GM19452 (cell line): ENCODE results near the gene RAB11FIP5.
"Not testable (repeated sequence)": the region's sequence is repeated elsewhere in the genome, so short reads cannot be mapped to it uniquely, and the experiment has no call there.

Experiments
- ATAC-seq: cut with Tn5 transposase; IDR thresholded peaks from one replicate; pipeline ENCODE4 v1.9.1; 2021; ENCODE audit not compliant: unreplicated experiment

Gene RAB11FIP5

DNA sequence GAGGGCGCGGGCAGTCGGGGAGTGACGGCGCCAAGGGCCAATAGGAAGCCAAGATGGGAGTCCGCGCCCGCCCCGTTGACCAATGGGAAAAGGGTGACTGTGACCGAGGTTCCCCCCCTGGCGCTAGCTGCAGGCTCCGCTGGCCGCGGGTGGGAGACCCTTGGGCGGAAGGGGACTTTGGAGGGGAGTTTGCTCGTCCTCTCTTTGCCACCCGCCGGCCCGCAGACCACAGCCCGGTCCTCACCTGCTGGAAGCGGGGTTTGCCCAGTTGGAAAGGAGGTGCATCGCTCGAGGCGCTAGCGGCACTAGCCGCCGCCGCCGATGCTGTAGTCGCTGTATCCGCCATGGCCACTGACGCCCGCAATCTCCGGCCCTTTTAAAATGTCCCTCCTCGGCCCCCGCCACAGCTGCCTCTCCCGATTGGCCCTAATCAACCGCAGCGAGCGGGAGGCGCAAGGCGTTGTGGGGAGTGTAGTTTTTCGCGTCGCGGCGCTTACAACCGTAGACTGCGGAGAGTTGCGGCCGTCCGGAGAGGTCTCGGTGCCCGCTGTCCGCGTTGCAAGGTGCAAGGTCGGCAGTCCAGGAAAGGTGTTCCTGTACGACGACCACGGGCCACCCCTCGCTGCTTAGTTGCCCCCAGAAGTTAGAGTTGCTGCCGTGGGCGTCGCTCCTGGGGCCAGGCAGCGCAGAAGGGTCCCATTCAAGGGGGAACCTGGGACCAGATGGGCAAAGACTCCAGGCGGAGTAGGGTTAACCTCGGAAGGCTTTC lies 41.2 kb downstream of the RAB11FIP5 start, which contains the start of gene SFXN5:
Gene SFXN5 (minus strand): TSS at position 353 of the 769 bp plus-strand sequence. CDS start 7 bp downstream, at position 346.
- peak; percentile 95 for ATAC-seq

- peak; percentile 22 for ATAC-seq
Measured at GRCh38 chr2:73070643-73071359, 41.9 kb downstream of the RAB11FIP5 start.

DNA sequence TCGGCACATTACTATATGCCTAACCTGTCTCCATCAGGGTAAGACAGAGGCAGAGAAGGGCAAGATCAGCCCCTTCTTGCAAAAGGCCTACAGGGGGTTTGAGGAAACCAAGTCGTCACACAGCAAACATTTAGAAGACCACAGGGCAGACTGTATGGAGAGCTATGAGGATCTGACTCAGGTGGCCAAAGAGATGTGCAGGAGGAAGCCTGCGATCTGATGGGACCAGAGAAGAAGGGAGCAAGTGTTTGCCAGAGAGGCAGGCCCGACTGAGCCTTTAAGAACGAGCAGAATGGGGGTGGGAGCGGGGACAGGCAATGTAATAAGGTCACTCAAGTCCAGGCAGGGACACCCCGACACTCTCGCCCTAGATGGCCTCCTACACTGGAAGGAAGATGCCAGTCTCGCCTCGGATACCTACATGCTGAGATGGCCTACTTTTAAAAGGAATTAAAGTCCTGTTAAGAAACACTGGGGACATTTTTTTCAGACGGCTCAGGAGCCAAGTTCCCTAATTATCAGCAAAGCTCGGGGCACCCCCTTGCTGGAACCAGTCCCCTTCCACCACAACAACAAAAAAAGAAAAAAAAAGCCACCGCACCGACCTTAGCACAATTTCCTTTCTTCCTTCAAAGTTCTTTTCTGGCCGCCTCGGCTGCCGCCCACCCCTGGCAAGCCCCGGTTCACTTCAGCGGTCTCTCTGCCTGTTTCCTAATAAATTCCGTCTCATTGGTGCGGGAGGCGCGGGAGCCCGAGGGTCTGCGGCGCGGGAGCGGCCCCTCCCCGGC lies 42.7 kb downstream of the RAB11FIP5 start:
- no peak for ATAC-seq

DNA sequence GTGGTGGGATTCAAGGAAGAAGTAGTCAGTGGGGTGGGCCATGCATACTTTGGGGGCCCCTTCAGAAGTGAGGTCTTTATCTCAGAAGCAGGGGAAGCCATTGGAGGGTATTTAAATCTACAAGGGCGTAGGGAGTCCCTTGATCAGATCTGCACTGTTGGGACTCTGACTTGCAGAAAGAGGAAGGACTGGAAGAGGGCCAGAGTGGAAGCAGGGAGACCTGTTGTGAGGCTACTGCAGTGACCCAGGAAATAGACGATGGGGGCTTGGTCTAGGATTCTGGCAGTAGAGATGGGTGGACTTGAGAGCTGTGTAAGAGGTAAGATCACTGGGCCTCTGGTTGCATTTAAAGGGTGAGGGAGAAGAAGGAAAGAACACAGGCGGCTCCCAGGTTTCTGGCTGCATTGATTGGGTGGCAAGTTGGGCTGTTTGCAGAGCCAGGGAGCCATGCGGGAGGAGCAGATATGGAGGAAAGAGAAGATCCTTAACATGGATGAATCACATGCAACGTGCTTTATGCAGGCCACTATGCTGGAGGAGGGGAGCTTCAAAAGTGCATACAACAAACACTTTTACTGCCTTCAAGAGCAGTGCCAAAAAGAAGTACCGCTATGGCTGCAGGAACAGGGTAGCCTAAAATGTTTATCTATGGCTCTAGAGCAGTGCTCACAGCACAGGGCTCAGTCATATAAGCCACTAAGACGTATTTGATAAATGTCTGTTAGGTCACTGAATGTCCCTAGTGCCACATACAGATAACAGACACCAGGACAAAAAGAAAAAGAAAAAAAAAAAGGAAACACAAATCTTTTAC lies 43.5 kb downstream of the RAB11FIP5 start:
- ATAC-seq: no peak

GRCh38 chr2:73068147-73068546 lies 44.6 kb downstream of the RAB11FIP5 start:
- no peak for ATAC-seq

GRCh38 chr2:73067043-73067442 lies 45.7 kb downstream of the RAB11FIP5 start:
- no peak for ATAC-seq

GRCh38 chr2:73065070-73065469 lies 47.7 kb downstream of the RAB11FIP5 start:
- ATAC-seq: not testable (repeated sequence)

DNA sequence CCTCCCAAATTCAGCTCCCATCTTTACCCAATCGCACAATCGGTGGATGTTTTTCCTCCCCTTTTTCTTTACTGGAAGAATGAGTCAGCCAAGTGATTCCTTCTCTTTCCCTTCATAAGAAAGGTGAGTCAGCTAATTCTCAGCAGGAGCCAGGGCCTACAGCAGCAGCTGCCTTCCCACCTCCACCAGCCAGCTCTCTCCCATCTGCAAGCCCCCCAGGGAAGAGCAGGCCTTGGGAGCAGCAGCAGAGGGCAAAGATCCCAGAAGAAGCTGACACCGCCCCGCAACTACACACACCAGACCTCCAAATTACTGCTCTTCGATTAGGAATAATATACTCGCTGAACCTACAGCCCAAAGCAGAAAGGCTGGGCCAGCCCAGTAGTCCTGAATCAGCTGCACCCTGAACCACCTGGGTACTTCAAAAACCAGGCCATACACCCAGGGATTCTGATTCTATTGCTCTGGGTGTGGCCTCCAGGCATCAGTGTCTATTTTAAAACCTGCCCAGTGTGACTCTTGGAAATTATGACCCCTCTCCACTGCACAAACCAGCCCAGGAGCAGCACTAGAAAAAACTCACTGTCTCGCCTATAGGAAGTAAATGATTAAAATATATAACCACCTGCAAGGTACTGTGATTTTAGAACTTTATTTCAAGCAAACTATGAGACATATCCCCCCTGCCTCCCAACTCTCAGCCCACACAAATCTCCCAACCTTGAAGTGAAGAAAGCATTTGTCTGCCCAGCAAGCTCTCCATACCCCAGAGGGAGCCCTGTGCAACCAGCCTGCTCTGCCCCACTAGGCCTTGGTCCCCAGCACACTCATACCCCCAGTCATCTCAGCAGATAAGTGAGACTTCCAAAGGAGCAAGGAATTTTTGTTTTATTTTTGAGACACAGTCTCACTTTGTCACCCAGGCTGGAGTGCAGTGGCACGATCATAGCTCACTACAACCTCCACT lies 48.6 kb downstream of the RAB11FIP5 start:
- ATAC-seq: no peak

DNA sequence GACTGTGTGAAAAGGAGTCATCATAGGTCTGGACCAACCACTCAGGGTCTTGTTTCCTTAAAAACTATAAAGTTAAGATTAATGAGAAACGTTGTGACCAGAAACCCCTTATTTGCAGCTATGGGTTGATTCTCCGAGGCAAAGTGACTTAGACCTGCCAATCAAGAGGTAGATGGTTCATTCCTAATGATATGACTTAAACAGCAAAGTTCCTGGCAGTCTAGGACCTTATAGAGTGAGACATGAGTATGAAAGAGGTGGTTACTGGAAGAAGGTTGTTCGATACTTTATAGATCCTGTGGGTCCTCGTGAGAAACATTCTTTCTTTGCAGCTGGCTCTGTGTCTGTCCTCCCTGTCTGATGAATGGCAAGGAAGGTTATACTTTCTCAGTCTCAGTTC lies 49.3 kb downstream of the RAB11FIP5 start:
- no peak for ATAC-seq

DNA sequence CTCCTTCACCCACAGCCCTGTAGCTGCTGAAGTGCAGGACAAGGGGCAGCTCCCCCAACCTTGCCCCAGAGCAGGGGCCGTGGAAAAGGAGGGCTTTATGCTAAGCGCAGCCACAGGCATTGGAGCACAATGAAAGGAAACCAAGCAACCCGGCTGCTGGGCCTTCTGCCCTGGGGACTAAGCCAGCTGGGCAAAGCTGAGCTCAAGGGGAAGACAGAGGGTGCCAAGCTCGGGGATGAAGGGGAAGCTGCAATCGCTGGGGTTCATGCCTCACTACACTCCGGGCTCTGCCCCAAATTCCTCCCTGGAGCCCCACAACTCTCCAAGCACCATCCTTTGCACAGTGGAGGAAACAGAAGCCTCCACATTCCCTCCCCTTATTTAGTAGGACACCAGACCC lies 53.6 kb downstream of the RAB11FIP5 start:
- ATAC-seq: no peak

DNA sequence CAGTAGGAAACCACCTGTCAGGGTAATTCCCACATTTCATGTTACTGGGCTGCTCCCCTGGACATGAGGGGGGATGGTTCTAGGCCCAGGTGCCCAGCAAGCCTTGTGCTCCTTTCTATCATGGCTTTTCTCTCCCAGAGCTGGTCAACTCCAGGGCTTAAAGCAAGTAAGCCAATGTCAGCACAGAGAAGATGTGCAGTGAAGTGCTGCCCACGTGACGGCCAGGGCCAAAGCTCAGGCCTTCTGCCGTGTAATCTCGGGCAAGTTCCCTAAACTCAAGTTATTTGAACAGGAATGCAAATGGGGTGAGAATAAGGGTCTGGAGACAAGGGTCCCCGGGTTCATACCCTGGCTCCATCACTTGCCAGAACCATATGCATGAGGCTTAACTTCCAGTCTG lies 57.8 kb downstream of the RAB11FIP5 start:
- ATAC-seq: no peak

- ATAC-seq: no peak
Measured at GRCh38 chr2:73053316-73054114, 59.2 kb downstream of the RAB11FIP5 start.

GRCh38 chr2:73050121-73050545 lies 62.6 kb downstream of the RAB11FIP5 start:
- ATAC-seq: no peak

DNA sequence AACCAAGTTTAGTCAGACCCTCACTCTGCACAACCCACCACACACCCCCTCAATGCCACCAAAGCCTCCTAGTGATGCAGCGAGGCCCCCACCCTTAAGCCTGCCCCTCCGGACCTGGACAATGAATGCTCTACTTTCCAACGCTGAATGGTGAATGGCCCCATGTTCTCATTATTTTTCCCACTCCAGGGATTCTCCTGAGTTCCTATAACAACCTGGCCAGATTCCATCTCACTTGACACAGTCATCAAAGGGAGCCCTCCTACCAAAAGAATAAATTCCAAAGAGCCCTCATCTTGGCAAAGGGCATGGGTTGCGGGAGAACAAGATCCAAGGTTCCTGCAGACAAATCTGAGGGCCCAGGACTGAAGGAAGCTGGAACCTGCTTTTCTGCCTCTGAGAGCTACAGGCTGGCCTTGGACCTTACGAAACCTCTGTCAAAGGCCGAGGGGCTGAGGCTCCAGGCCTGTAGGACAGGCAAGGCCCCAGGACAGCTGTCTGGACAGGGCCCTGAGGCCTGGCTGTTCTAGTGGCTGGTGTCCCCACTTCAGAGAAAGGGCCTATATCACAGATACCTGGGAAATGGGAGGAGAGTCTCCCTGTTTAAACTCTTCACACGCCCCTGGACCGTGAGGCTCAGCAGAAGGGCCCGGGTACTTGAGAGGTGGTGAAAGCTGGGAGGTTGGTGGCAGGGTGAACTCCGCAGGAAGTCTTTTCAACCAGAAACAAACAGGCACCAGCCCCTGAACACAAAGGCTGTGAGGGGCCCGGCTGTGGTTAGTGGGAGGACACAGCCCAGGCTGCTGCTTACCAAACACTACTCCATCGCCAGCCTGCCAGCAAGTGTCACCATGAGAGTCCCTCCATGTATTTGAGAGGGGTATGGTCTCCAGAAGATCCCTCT lies 68.6 kb downstream of the RAB11FIP5 start:
- no peak for ATAC-seq

GRCh38 chr2:73043276-73043675 lies 69.5 kb downstream of the RAB11FIP5 start:
- ATAC-seq: no peak

DNA sequence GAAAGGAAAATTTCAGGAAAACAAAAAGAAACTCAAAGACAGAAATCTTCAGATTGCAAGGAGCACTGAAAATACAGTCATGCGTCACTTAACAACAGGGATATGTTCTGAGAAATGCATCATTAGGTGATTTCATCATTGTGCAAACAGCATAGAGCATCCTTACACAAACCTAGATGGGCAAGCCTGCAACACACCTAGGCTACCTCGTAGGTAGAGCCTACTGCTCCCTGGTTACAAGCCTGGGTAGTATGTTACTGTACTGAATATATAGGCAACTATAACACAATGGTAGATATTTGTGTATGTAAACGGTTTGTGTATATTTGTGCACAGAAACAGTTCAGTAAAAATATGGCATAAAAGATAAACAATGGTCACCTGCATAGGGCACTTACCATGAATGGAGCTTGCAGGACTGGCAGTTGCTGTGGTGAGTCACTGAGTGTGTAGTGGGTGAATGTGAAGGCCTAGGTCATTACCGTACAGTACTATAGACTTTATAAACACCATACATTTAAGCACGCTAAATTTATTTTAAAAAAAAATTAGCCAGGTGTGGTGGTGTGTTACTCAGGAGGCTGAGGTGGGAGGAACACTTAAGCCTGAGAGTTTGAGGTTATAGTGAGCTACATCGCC lies 74.7 kb downstream of the RAB11FIP5 start:
- no peak for ATAC-seq

DNA sequence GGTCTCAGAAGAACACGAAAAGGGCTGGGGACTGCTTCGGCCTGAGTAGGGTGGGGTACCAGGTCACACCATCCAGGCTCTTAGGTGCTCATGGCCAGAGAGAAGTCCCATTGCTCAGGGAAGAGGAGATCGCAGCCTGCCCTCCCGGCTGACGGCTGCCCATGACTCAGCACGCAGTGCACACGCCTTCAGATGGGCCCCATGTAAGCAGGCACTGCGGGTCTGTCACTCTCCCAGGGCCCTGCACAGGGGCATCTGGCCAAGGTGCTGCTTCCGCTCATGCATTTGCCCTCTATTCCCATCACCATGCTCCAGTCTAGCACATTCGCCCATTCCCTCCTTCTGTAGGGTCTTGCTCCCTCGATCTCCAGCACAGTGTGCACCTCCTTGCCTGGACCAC lies 76.0 kb downstream of the RAB11FIP5 start:
- no peak for ATAC-seq
